ENCODE data around the gene LRRC1. TPM values are rescaled to one million over a fixed set of nuclear protein-coding genes. Genes with fewer than 3 reads are reported as not detected.

The LRRC1 gene
- total RNA-seq (8.9 and 12.1 TPM in 2 replicates), polyA plus RNA-seq (3.4 and 4.4 TPM in 2 replicates), polyA minus RNA-seq (3.7 and 7.1 TPM in 2 replicates)
- total RNA-seq (2013), result 5.7 TPM

- Histone ChIP-seq H3K9ac (ENCODE audit: low read length) (peak within 1 kb of the TSS; percentile 72), H3K4me2 (replicated peaks; ENCODE audit: low read depth, low read length, poor library complexity, severe bottlenecking) (peak within 1 kb of the TSS; percentile 91), H4K20me1 (ENCODE audit: control insufficient read depth, insufficient read depth, low read length, poor library complexity, severe bottlenecking) (no peaks in the 10 kb centered on the region), H3K36me3 (replicated peaks in 1 of 2; ENCODE audit: control extremely low read depth in 1 of 2, control insufficient read depth in 1 of 2, extremely low read depth in 1 of 2, insufficient read depth in 2 of 2, low read length in 1 of 2) (no peaks in the 10 kb centered on the region), H3K27ac (ENCODE audit: low read length in 2 of 2) (peak within 1 kb of the TSS; percentile 30 to 62), H3K27me3 (replicated peaks in 1 of 4; ENCODE audit: control extremely low read depth in 1 of 4, control insufficient read depth in 3 of 4, insufficient read depth in 4 of 4, low read length in 3 of 4) (peaks cover 0 to 3% (median 0%) of the 10 kb centered on the region in 4 experiments), H3K79me2 (ENCODE audit: control insufficient read depth, insufficient read depth, low read length) (peaks cover 3% of the 10 kb centered on the region), H3K4me1 (ENCODE audit: control insufficient read depth in 2 of 2, insufficient read depth in 2 of 2, low read length in 2 of 2) (peaks cover 17 to 25% of the 10 kb centered on the region in 2 donors), H3K4me3 (ENCODE audit: control extremely low read depth in 1 of 5, extremely low read depth in 1 of 5, insufficient read depth in 1 of 5, low read depth in 2 of 5, low read length in 4 of 5) (peak within 1 kb of the TSS; percentile 76 to 91 (median 83)), H3K9me3 (ENCODE audit: control extremely low read depth in 1 of 3, control insufficient read depth in 2 of 3, insufficient read depth in 1 of 3, low read length in 2 of 3) (no peaks in the 10 kb centered on the region), H2AFZ (ENCODE audit: insufficient read depth, low read depth, low read length, poor library complexity, severe bottlenecking) (peak within 1 kb of the TSS; percentile 94)
- intact Hi-C loops (cut with micrococcal nuclease), result loop anchor here (1.0 to 5.0 kb wide), 5 partner anchors 143 to 1218 kb away; partner anchors contain the start of genes GCLC, GSTA4, TMEM14A and TRAM2
- ATAC-seq (ENCODE audit: low read depth) (peak; percentile 79), DNase-seq (peak; percentile 93)
- WGBS (ENCODE audit: insufficient coverage), result under 1% methylated on average over 75 of the region's 75 CpGs
- peak within 1 kb of the TSS; percentile 95 for H3K4me3 Mint-ChIP-seq
- POLR2A ChIA-PET, result interaction anchor here (0.6 to 1.2 kb wide), 2 partner anchors 19 to 250 kb away, joined by 3 to 4 read pairs; partner anchors contain the start of gene GCLC
- TF ChIP-seq EZH2 (IDR thresholded peaks at IDR 0.05; ENCODE audit: borderline replicate concordance, insufficient read depth, low read depth, low read length, poor library complexity, severe bottlenecking), result no peak
- TF ChIP-seq CTCF (IDR thresholded peaks at IDR 0.05), result no peak
- H3K9me3 Mint-ChIP-seq (ENCODE audit: insufficient read depth), result no peaks in the 10 kb centered on the region
- H3K27ac Mint-ChIP-seq, result peak within 1 kb of the TSS; percentile 93
- H3K4me1 Mint-ChIP-seq, result peaks cover 35% of the 10 kb centered on the region
- CTCF ChIA-PET, result interaction anchor here (0.9 to 1.9 kb wide), 6 partner anchors 13 to 251 kb away, joined by 3 to 4 read pairs (median 3); no protein-coding TSS in a partner anchor
- H3K27me3 Mint-ChIP-seq, result peaks cover 6% of the 10 kb centered on the region
These were observed at the start of gene LRRC1 for GRCh38 chr6:53794720-53795339. LRRC1 (plus strand) TSS chr6:53795005; CDS start chr6:53795257, 252 bp downstream.
